Panc1 (cell line): ENCODE data around the gene NCKAP5. TPM values are rescaled to one million over a fixed set of nuclear protein-coding genes. Genes with fewer than 3 reads are reported as not detected.

ENCODE experiments used
- ATAC-seq: fragments of 200-7000 bp; cut with Tn5 transposase; 2 replicates; pipeline ENCODE4 v1.9.1; 2020; ENCODE audit warnings: mild to moderate bottlenecking, moderate library complexity
- BruUV-seq: library from RNA; stranded (reverse); fragments of 400-500 nt; replicated peaks from 2 replicates; lab custom pipeline; 2021; lab: Mats Ljungman, UMichigan
- CTCF ChIA-PET: fragments of 300-600 bp; sonication (Branson Sonifier 250); formaldehyde crosslinking; loops from one replicate; lab custom pipeline; 2022; ENCODE audit warnings: antibody characterized with exemption; lab: Charles Lee
- POLR2A ChIA-PET: fragments of 300-600 bp; sonication (Branson Sonifier 250); formaldehyde crosslinking; loops from one replicate; lab custom pipeline; 2022; ENCODE audit warnings: antibody characterized with exemption; lab: Charles Lee
- DNase-seq: peaks from one replicate; pipeline ENCODE4 v3.0.0-alpha.2; 2010; ENCODE audit warnings: low read depth, low spot score
- H3K27ac ChIP-seq: 2 replicates; pipeline ENCODE4 v1.5.1; 2011; ENCODE audit warnings: mild to moderate bottlenecking, low read length, inconsistent platforms
- H3K27me3 ChIP-seq: fragments of 200-500 bp; sonication (Bioruptor generic); 2 replicates; pipeline ENCODE4 v1.6.0; 2014; ENCODE audit warnings: low read length, inconsistent platforms; ENCODE audit not compliant: control insufficient read depth, insufficient read depth
- H3K36me3 ChIP-seq: fragments of 200-500 bp; sonication (Bioruptor generic); 2 replicates; pipeline ENCODE4 v1.5.1; 2014; ENCODE audit warnings: inconsistent platforms, mild to moderate bottlenecking, low read length, moderate library complexity; ENCODE audit not compliant: control insufficient read depth, insufficient read depth
- H3K4me1 ChIP-seq: 2 replicates; pipeline ENCODE4 v1.5.1; 2011; ENCODE audit warnings: inconsistent platforms, mild to moderate bottlenecking, low read length, moderate library complexity; ENCODE audit not compliant: control insufficient read depth, insufficient read depth
- H3K4me3 ChIP-seq, 2 experiments: 2 replicates each; pipeline ENCODE4 v1.5.1; 2011 to 2012; ENCODE audit warnings: low read depth in 2 of 2, low read length in 2 of 2, mild to moderate bottlenecking in 2 of 2, inconsistent platforms in 1 of 2, moderate library complexity in 1 of 2
- H3K9me3 ChIP-seq: fragments of 200-500 bp; sonication (Bioruptor generic); 2 replicates; pipeline ENCODE4 v1.5.1; 2014; ENCODE audit warnings: low read depth, mild to moderate bottlenecking, inconsistent platforms, low read length, moderate library complexity; ENCODE audit not compliant: control insufficient read depth, insufficient read depth
- CTCF ChIP-seq: fragments of 450-650 bp; IDR thresholded peaks from 2 replicates; pipeline ENCODE4 v1.5.1; 2017; ENCODE audit warnings: mild to moderate bottlenecking
- POLR2AphosphoS5 ChIP-seq: IDR thresholded peaks from 2 replicates; pipeline ENCODE4 v1.6.1; 2012; ENCODE audit warnings: mild to moderate bottlenecking, low read depth, low read length, moderate library complexity
- REST ChIP-seq, 2 experiments: IDR thresholded peaks; 2 replicates each; pipeline ENCODE4 v1.6.1; 2011 to 2012; ENCODE audit warnings: low read depth in 2 of 2, control low read depth in 1 of 2, low read length in 1 of 2, mild to moderate bottlenecking in 1 of 2, moderate library complexity in 1 of 2; ENCODE audit not compliant: insufficient read depth in 1 of 2
- SIN3A ChIP-seq: IDR thresholded peaks from 2 replicates; pipeline ENCODE4 v1.6.1; 2012; ENCODE audit warnings: low read depth, mild to moderate bottlenecking, low read length, moderate library complexity, borderline replicate concordance; ENCODE audit not compliant: insufficient read depth
- TCF7L2 ChIP-seq: IDR thresholded peaks from 2 replicates; pipeline ENCODE4 v1.6.1; 2011; ENCODE audit warnings: mild to moderate bottlenecking, low read depth, low read length, inconsistent platforms
- in situ Hi-C: cut with HindIII; loops from 2 replicates; pipeline ENCODE4 v1.10.0; 2016; ENCODE audit warnings: low sequenced_read_pairs, low pct_unique_long_range_greater_than_20kb
- intact Hi-C: fragments of 100-400 bp; cut with micrococcal nuclease; formaldehyde crosslinking; loops from one replicate; pipeline ENCODE4 v1.10.0; 2022; ENCODE audit not compliant: unreplicated experiment
- total RNA-seq: library from RNA; stranded (reverse); gene quantifications from one replicate; pipeline ENCODE4 v1.2.1, GENCODE V29; 2021; ENCODE audit not compliant: unreplicated experiment

Gene NCKAP5
- total RNA-seq, 1 experiment from 2014 or later = 0.10 TPM

GRCh38 chr2:132632000-132632649 lies 936.1 kb downstream of the NCKAP5 start:
- intact Hi-C loops = no loop called here
- Histone ChIP-seq H3K27ac (no peak overlapping the region), H3K9me3 (no peaks in the 10 kb centered on the region), H3K36me3 (no peaks in the 10 kb centered on the region), H3K4me1 (no peaks in the 10 kb centered on the region), H3K27me3 (no peaks in the 10 kb centered on the region), H3K4me3 (no peak overlapping the region)
- in situ Hi-C loops = no loop called here
- DNase-seq (no peak), ATAC-seq (0 out of 2 replicates have a peak, but pooled peaks have one; percentile 48)
- ChIA-PET POLR2A (no interaction called here), CTCF (no interaction called here)
- TF ChIP-seq TCF7L2 (no peak), REST (IDR thresholded peaks at IDR 0.05; ENCODE audit: insufficient read depth in 1 of 2, low read depth in 2 of 2, low read length in 1 of 2) (no peak), SIN3A (no peak), CTCF (no peak)
- no TSS peak for BruUV-seq

- ATAC-seq = no peak
- ChIA-PET CTCF (no interaction called here), POLR2A (no interaction called here)
- H3K27me3 ChIP-seq = no peaks in the 10 kb centered on the region
- H3K9me3 ChIP-seq = no peaks in the 10 kb centered on the region
- no peak overlapping the region for H3K27ac ChIP-seq
- no TSS peak for BruUV-seq
- DNase-seq = no peak
- H3K4me3 ChIP-seq = no peak overlapping the region
- intact Hi-C loops (no loop called here), in situ Hi-C loops (no loop called here)
- H3K36me3 ChIP-seq = no peaks in the 10 kb centered on the region
- TF ChIP-seq SIN3A = no peak
- no peak for TF ChIP-seq CTCF
- TF ChIP-seq TCF7L2 = no peak
- no peak for TF ChIP-seq REST (IDR thresholded peaks at IDR 0.05; ENCODE audit: insufficient read depth in 1 of 2, low read depth in 2 of 2, low read length in 1 of 2)
- TF ChIP-seq POLR2AphosphoS5 = no peak
- no peaks in the 10 kb centered on the region for H3K4me1 ChIP-seq
These were observed 940.7 kb downstream of the NCKAP5 start for GRCh38 chr2:132627536-132627935.
